ENCODE measurements around the gene NT5DC2.
A peak's percentile ranks its signal among the peaks of the same experiment; 100 is the strongest.
"Not testable (repeated sequence)": the region's sequence is repeated elsewhere in the genome, so short reads cannot be mapped to it uniquely, and the experiment has no call there.

The NT5DC2 gene

GRCh38 chr3:52536369-52537164 is 2.9 kb upstream of the NT5DC2 start, which contains the start of gene UQCC5:
Gene UQCC5, plus strand, starts transcription at chr3:52536605. Its CDS starts 151 bp downstream, at chr3:52536756.
- DNase-seq: peak; percentile 92 to 98

GRCh38 chr3:52536112-52536368 is 2.4 kb upstream of the NT5DC2 start:
- no peak for DNase-seq

GRCh38 chr3:52535411-52536111 is 1.9 kb upstream of the NT5DC2 start:
- DNase-seq: no peak

- DNase-seq: no peak
Measured at GRCh38 chr3:52534281-52535183, 875 bp upstream of the NT5DC2 start.

GRCh38 chr3:52532838-52533622 is 627 bp downstream of the NT5DC2 start:
- peak in 1 of 2 experiments; percentile 6 for DNase-seq

- DNase-seq: no peak
Measured at GRCh38 chr3:52532517-52532837, 1.2 kb downstream of the NT5DC2 start.

GRCh38 chr3:52531860-52532516 is 1.7 kb downstream of the NT5DC2 start:
- DNase-seq: no peak

GRCh38 chr3:52530918-52531826 is 2.5 kb downstream of the NT5DC2 start:
- no peak for DNase-seq

- no peak for DNase-seq
Measured at GRCh38 chr3:52529376-52530333, 4.0 kb downstream of the NT5DC2 start.

GRCh38 chr3:52528586-52529375 is 4.9 kb downstream of the NT5DC2 start:
- DNase-seq: no peak

- no peak for DNase-seq
Measured at GRCh38 chr3:52527732-52528585, 5.7 kb downstream of the NT5DC2 start.

GRCh38 chr3:52527039-52527731 is 6.5 kb downstream of the NT5DC2 start:
- DNase-seq: no peak

- not testable (repeated sequence) for DNase-seq
Measured at GRCh38 chr3:52526671-52527038, 7.0 kb downstream of the NT5DC2 start.

GRCh38 chr3:52525680-52526561 is 7.7 kb downstream of the NT5DC2 start:
- no peak for DNase-seq

GRCh38 chr3:52524752-52525679 is 8.6 kb downstream of the NT5DC2 start:
- no peak for DNase-seq
